Measurements from ENCODE around the gene AFF3.
"Not testable (repeated sequence)": the region's sequence is repeated elsewhere in the genome, so short reads cannot be mapped to it uniquely, and the experiment has no call there.

Gene AFF3

DNA sequence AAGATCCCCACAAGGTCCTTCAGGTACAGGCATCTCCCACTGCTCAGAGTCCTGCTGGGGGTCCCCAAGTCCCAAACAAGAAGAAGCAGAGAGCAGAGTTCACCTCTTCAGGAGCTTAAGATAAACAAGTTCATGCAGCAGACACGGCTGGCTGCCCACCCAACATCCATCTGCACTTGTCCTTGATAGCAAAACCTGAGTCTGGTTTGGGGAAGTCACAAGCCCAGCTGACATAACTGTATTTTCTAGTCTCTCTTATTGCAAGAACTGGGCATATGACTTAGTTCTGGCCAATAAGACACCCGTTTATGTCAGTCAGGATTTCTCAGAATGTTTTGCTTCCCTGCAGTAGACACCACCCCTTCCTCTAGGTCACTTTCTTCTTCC, 31.8 kb downstream of the AFF3 start:
- peaks cover 0 to 6% (median 4%) of the 10 kb centered on the region in 5 donors for H3K4me1 ChIP-seq (ENCODE audit: control insufficient read depth in 5 of 5, insufficient read depth in 5 of 5, low read length in 5 of 5)
- no peak overlapping the region for H3K9ac ChIP-seq (ENCODE audit: low read length in 5 of 5)
- H3K27me3 ChIP-seq (ENCODE audit: control insufficient read depth in 5 of 5, insufficient read depth in 4 of 5, low read length in 5 of 5) = peaks cover 0 to 11% (median 0%) of the 10 kb centered on the region in 5 donors
- no peak overlapping the region for H3K4me3 ChIP-seq (ENCODE audit: low read depth in 1 of 5, low read length in 5 of 5)
- H3K36me3 ChIP-seq (ENCODE audit: control insufficient read depth in 5 of 5, insufficient read depth in 5 of 5, low read length in 5 of 5) = no peaks in the 10 kb centered on the region
- no peaks in the 10 kb centered on the region for H3K9me3 ChIP-seq (ENCODE audit: control insufficient read depth in 5 of 5, low read length in 5 of 5)
- H3K27ac ChIP-seq (ENCODE audit: low read depth, low read length) = no peak overlapping the region

DNA sequence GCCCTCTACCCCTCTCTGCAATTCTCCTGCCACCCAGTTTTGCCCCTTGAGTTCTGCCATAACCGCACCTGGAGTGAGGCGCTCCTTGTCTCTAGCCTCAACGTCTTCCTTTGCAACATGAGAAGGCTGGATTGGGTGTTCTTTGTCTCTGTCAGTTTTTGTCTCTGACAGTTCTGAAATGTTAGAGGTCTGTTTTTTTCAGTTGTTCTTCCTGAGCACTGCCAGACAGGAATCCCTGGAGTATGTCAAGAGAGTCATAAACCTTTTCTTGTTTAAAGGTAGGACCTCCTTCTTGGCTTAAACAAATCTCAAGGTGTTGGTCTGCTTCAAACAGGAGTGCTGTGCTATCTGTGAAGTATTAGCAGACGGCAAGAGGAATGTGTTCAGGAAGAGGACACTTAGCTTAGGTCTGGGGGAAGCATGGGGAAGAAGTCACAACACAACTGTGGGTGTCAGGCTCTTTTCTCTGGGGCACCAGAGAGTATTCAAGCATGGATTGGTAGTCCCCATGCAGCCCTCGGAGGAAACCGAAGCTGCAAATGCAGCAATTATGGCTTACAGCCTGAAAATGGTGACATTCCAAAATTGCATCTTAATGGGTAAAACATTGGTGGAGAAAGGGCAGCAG, 32.3 kb downstream of the AFF3 start:
- H3K27ac ChIP-seq (ENCODE audit: low read depth, low read length) = no peak overlapping the region
- H3K4me1 ChIP-seq (ENCODE audit: control insufficient read depth in 5 of 5, insufficient read depth in 5 of 5, low read length in 5 of 5) = peaks cover 0 to 11% (median 9%) of the 10 kb centered on the region in 5 donors
- no peak overlapping the region for H3K4me3 ChIP-seq (ENCODE audit: low read depth in 1 of 5, low read length in 5 of 5)
- H3K27me3 ChIP-seq (ENCODE audit: control insufficient read depth in 5 of 5, insufficient read depth in 4 of 5, low read length in 5 of 5) = peaks cover 0 to 13% (median 0%) of the 10 kb centered on the region in 5 donors
- no peaks in the 10 kb centered on the region for H3K36me3 ChIP-seq (ENCODE audit: control insufficient read depth in 5 of 5, insufficient read depth in 5 of 5, low read length in 5 of 5)
- H3K9ac ChIP-seq (ENCODE audit: low read length in 5 of 5) = no peak overlapping the region
- no peaks in the 10 kb centered on the region for H3K9me3 ChIP-seq (ENCODE audit: control insufficient read depth in 5 of 5, low read length in 5 of 5)

DNA sequence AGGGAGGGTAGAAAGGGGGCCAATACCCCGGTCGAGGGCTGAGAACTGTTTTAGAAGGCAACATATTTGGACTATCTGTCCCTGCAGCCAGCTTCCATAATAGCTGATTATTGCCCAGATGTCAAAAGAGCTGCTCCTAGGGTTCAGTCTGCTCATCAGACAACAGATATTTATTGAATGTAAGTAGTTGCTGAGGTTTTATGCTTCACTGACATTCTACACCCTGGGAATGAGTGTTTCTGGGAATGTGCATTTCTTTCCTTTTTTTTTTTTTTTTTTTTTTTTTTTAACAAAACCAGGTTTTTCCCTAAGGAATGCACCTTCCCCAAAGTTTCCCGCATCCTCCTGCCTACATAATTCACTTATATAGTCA, 33.8 kb downstream of the AFF3 start:
- H3K4me3 ChIP-seq (ENCODE audit: low read depth in 1 of 5, low read length in 5 of 5); H3K27ac ChIP-seq (ENCODE audit: low read depth, low read length); H3K36me3 ChIP-seq (ENCODE audit: control insufficient read depth in 5 of 5, insufficient read depth in 5 of 5, low read length in 5 of 5); H3K9me3 ChIP-seq (ENCODE audit: control insufficient read depth in 5 of 5, low read length in 5 of 5); H3K9ac ChIP-seq (ENCODE audit: low read length in 5 of 5): not testable (repeated sequence)
- H3K27me3 ChIP-seq (ENCODE audit: control insufficient read depth in 5 of 5, insufficient read depth in 4 of 5, low read length in 5 of 5) = peaks cover 0 to 13% (median 0%) of the 10 kb centered on the region in 5 donors
- H3K4me1 ChIP-seq (ENCODE audit: control insufficient read depth in 5 of 5, insufficient read depth in 5 of 5, low read length in 5 of 5) = peaks cover 0 to 12% (median 10%) of the 10 kb centered on the region in 5 donors

DNA sequence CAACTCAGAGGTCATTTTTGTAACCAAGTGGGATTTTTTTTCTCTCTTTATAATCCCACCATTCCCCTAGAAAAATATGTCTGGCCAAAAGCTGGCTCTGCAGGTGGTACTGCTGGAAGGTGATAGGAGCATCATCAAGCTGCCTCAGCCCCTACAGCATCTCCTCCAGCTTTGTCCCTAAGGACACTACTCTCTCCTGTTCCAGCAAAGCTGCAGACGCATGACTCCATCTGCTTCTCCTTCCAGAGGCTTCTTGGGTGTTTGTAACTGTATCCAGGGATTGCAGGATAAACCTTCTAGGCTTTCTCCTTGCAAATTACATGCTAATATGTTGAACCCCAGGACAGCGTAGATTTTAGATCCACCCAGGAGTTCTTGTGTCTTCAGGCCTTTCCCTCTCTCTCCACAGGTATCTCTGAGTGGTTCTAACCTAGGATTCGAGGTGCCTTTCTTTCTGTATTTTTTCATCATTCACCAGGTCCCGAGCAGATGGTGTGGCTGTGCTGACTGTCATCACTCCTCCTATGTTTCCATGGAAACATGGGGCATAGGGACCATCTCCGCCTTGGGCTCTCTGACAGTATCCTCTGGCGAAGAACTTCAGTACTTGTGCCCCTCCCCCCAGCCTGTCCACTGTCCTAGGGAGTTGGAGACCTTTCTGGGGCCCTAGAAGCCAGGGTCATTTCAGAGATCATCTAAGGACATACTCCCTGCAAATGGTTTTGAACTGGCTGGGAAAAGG, 34.3 kb downstream of the AFF3 start:
- Histone ChIP-seq H3K4me3 (ENCODE audit: low read depth in 1 of 5, low read length in 5 of 5) (no peak overlapping the region), H3K27ac (ENCODE audit: low read depth, low read length) (no peak overlapping the region), H3K9ac (ENCODE audit: low read length in 5 of 5) (no peak overlapping the region), H3K9me3 (ENCODE audit: control insufficient read depth in 5 of 5, low read length in 5 of 5) (no peaks in the 10 kb centered on the region), H3K27me3 (ENCODE audit: control insufficient read depth in 5 of 5, insufficient read depth in 4 of 5, low read length in 5 of 5) (peaks cover 0 to 13% (median 0%) of the 10 kb centered on the region in 5 donors), H3K36me3 (ENCODE audit: control insufficient read depth in 5 of 5, insufficient read depth in 5 of 5, low read length in 5 of 5) (no peaks in the 10 kb centered on the region), H3K4me1 (ENCODE audit: control insufficient read depth in 5 of 5, insufficient read depth in 5 of 5, low read length in 5 of 5) (peaks cover 0 to 12% (median 10%) of the 10 kb centered on the region in 5 donors)

DNA sequence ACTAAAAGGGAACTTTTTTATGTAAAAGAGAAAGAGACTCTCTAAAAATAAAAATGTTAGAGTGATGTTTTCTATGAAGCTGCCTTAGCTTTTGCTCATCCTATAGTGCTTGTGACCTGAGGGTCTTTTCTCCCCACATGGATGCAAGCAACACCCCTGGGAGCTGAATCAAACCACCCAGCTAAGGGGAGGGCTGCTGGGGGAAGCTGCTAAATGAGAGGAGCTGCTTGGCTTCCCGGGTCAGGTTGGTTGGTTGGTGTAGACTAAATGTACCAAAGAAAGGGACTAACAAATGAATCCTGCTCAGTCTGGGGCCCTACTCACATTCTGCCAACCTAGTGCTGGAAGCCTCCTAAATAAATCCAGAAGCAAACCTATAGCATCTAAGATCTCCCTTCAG, 35.0 kb downstream of the AFF3 start:
- H3K36me3 ChIP-seq (ENCODE audit: control insufficient read depth in 5 of 5, insufficient read depth in 5 of 5, low read length in 5 of 5) = no peaks in the 10 kb centered on the region

DNA sequence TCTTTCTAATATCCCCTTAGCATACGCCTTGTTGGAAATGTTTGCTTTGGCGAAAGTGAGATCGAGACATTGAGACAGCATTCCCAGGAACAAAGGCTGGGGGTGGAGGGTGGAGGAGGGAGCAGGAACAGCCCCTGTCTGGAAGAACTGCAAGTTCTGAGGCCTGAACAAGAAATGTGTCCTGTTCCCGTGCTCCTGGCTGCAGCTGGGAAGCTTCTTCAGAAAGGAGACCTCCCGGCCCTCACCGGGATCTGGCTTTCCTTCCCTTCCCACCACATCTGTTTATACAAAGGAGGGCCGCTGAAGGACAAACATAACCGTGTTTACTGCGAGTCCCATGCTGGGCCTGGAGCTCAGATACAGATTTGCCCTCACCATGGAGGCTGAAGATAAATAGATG, 35.9 kb downstream of the AFF3 start:
- Histone ChIP-seq H3K27ac (ENCODE audit: low read depth, low read length) (no peak overlapping the region), H3K27me3 (ENCODE audit: control insufficient read depth in 5 of 5, insufficient read depth in 4 of 5, low read length in 5 of 5) (peaks cover 0 to 13% (median 0%) of the 10 kb centered on the region in 5 donors), H3K9me3 (ENCODE audit: control insufficient read depth in 5 of 5, low read length in 5 of 5) (no peaks in the 10 kb centered on the region), H3K4me1 (ENCODE audit: control insufficient read depth in 5 of 5, insufficient read depth in 5 of 5, low read length in 5 of 5) (peaks cover 0 to 12% (median 10%) of the 10 kb centered on the region in 5 donors), H3K9ac (ENCODE audit: low read length in 5 of 5) (no peak overlapping the region), H3K36me3 (ENCODE audit: control insufficient read depth in 5 of 5, insufficient read depth in 5 of 5, low read length in 5 of 5) (no peaks in the 10 kb centered on the region), H3K4me3 (ENCODE audit: low read depth in 1 of 5, low read length in 5 of 5) (no peak overlapping the region)

More for the DNA sequence above, 35.0 kb downstream of the AFF3 start:
- Histone ChIP-seq H3K4me1 (ENCODE audit: control insufficient read depth in 5 of 5, insufficient read depth in 5 of 5, low read length in 5 of 5) (peaks cover 0 to 12% (median 10%) of the 10 kb centered on the region in 5 donors), H3K27me3 (ENCODE audit: control insufficient read depth in 5 of 5, insufficient read depth in 4 of 5, low read length in 5 of 5) (peaks cover 0 to 13% (median 0%) of the 10 kb centered on the region in 5 donors), H3K9me3 (ENCODE audit: control insufficient read depth in 5 of 5, low read length in 5 of 5) (no peaks in the 10 kb centered on the region), H3K4me3 (ENCODE audit: low read depth in 1 of 5, low read length in 5 of 5) (no peak overlapping the region), H3K9ac (ENCODE audit: low read length in 5 of 5) (no peak overlapping the region), H3K27ac (ENCODE audit: low read depth, low read length) (no peak overlapping the region)

DNA sequence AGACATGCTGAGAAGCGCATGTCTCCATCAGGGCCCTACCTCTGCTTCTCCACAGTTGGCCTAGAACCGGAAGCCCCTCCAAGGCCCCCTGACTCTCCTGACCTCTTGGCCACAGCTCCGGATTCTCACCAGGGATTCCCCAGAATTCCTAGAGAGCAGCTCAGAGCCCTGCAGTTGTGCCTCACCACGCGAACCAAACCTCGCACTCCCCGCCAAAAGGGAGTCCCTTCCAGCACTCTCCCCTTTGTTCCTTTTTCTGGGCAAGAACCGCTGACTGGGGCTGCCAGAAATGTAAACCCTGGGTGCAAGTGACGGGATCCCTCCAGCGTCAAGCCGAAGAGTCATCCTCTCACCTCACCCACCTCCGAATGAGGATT, 36.7 kb downstream of the AFF3 start:
- Histone ChIP-seq H3K4me1 (ENCODE audit: control insufficient read depth in 5 of 5, insufficient read depth in 5 of 5, low read length in 5 of 5) (peaks cover 0 to 12% (median 10%) of the 10 kb centered on the region in 5 donors), H3K27ac (ENCODE audit: low read depth, low read length) (no peak overlapping the region), H3K4me3 (ENCODE audit: low read depth in 1 of 5, low read length in 5 of 5) (peak overlapping the region; percentile 55 to 77 (median 67)), H3K9me3 (ENCODE audit: control insufficient read depth in 5 of 5, low read length in 5 of 5) (no peaks in the 10 kb centered on the region), H3K9ac (ENCODE audit: low read length in 5 of 5) (peak overlapping the region; percentile 35 to 77 (median 63)), H3K27me3 (ENCODE audit: control insufficient read depth in 5 of 5, insufficient read depth in 4 of 5, low read length in 5 of 5) (peaks cover 0 to 12% (median 0%) of the 10 kb centered on the region in 5 donors), H3K36me3 (ENCODE audit: control insufficient read depth in 5 of 5, insufficient read depth in 5 of 5, low read length in 5 of 5) (no peaks in the 10 kb centered on the region)

DNA sequence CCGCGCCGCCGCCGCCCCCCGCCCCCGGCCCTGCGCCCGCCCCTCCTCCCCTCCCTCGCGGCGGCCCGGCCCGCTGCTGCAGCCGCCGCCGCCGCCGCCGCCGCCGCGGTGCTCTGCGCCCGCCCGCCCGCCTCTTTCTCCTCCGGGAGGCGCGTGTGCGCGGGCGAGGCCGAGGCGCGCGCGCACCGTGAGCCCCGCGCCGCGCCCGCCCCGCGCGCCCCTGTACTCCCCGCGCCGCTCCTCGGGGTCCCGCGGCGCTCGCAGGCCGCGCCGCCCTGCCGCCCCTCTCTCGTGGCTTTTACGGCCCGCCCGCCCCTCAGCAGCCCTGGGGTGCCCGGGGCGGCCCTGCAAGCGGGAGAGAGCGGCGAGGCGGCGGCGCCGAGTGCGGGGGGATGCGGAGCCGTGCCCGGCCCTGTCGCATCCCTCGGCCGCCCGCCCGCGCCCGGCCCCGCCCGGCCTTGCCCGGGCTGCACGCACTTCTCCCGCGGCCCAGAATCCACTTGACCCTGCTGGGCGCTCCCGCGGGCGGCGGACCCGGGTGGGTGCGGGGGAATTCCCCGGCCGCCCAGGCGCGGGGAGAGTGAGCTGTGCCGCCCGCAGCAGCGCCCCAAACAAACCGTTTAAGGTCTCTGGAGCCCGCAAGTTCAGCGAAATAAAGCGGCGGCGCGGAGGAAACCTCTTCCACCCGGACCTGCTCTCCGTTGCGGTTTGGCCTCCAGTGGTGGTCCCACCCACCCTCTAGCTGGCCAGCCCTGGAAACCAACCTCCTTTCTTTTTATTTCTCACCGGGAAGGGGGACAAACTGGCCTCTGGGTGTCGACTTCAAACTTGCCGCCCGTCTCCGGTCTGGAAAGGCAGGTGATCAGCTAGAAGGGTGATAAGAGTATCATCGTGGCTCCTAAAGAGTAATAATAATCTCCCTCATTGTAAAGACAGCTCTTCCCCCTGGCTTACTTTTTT, 37.4 kb downstream of the AFF3 start:
- H3K27me3 ChIP-seq (ENCODE audit: control insufficient read depth in 5 of 5, insufficient read depth in 4 of 5, low read length in 5 of 5) = peaks cover 0 to 6% (median 0%) of the 10 kb centered on the region in 5 donors
- peak overlapping the region; percentile 55 to 77 (median 67) for H3K4me3 ChIP-seq (ENCODE audit: low read depth in 1 of 5, low read length in 5 of 5)
- H3K36me3 ChIP-seq (ENCODE audit: control insufficient read depth in 5 of 5, insufficient read depth in 5 of 5, low read length in 5 of 5) = no peaks in the 10 kb centered on the region
- H3K27ac ChIP-seq (ENCODE audit: low read depth, low read length) = no peak overlapping the region
- H3K9ac ChIP-seq (ENCODE audit: low read length in 5 of 5) = peak overlapping the region; percentile 35 to 77 (median 63)
- H3K9me3 ChIP-seq (ENCODE audit: control insufficient read depth in 5 of 5, low read length in 5 of 5) = no peaks in the 10 kb centered on the region
- H3K4me1 ChIP-seq (ENCODE audit: control insufficient read depth in 5 of 5, insufficient read depth in 5 of 5, low read length in 5 of 5) = peaks cover 0 to 12% (median 10%) of the 10 kb centered on the region in 5 donors

DNA sequence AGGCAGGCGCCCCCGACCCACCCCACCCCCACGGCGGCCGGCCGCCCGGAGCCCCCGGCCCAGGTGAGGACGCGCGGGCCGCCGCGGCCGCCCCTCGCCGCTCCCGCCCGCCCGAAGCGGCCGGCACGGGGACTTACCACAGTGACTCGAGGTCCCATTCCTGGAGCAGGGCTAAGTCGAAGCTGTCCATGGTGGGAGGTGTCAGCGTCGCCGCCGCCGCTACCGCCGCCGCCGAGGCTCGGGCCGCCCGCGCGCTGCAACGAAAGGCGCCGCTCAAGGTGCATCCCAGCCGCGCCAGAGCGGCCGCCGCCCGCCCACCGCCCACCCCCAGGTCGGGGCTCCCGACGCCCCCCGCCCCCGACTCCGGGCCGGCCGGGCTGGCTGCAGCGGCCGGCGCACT, 38.1 kb downstream of the AFF3 start:
- not testable (repeated sequence) for H3K27ac ChIP-seq (ENCODE audit: low read depth, low read length); H3K4me3 ChIP-seq (ENCODE audit: low read depth in 1 of 5, low read length in 5 of 5); H3K36me3 ChIP-seq (ENCODE audit: control insufficient read depth in 5 of 5, insufficient read depth in 5 of 5, low read length in 5 of 5); H3K9me3 ChIP-seq (ENCODE audit: control insufficient read depth in 5 of 5, low read length in 5 of 5); H3K27me3 ChIP-seq (ENCODE audit: control insufficient read depth in 5 of 5, insufficient read depth in 4 of 5, low read length in 5 of 5); H3K9ac ChIP-seq (ENCODE audit: low read length in 5 of 5)
- peaks cover 0 to 12% (median 10%) of the 10 kb centered on the region in 5 donors for H3K4me1 ChIP-seq (ENCODE audit: control insufficient read depth in 5 of 5, insufficient read depth in 5 of 5, low read length in 5 of 5)

All from subcutaneous abdominal adipose tissue (tissue), 5 donors.